ENCODE measurements around the gene PRDM16. TPM values are rescaled to one million over a fixed set of nuclear protein-coding genes. Genes with fewer than 3 reads are reported as not detected.

The PRDM16 gene
- total RNA-seq, 1 donor from 2014 or later = 84.2 TPM

DNA sequence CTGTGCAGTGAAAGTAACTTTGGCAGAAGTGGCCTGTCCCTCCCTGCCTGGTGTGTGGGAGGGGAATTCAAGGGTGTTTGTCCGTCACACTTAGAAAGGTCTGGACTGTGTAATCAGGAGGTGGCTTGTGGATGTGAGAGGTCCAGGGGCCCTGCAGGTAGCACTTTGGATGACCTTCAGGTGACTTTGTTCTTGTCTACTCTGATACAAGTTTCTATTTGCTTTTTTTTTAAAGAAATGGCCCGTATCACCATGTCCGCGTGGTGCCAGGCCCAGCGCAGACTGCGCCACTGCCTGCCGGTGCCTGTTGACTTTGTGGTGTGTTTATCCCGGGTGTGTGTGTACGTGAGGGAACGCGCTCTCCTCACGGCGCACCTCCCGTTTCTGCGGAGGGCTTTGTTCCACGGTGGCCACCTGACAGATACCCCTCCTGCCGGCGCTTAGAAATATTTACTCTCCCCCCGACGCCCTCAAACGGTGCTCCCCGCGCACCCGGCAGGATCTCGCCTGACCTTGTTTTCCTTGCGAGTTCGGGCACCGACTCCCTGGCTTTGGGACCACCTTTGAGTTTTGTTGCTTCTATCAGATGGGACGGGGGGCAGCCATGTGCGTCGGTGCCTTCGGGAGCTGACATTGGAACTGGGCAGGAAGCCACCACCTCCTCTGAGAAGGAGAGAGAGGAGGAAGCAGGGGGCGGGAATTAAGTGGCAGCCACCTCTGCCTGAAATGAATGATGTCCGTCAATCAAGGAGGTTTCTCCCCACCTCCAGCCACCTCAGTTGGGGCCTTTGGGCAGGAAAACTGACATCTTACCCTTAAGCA, 119.4 kb downstream of the PRDM16 start:
- peak in 1 of 2 donors; percentile 86 for DNase-seq (ENCODE audit: low spot score in 2 of 2)
- Histone ChIP-seq H3K36me3 (no peaks in the 10 kb centered on the region), H3K4me1 (peaks cover 35 to 89% of the 10 kb centered on the region in 2 donors), H3K4me3 (peak overlapping the region; percentile 1 to 56), H3K27me3 (no peaks in the 10 kb centered on the region), H3K9me3 (no peaks in the 10 kb centered on the region), H3K27ac (peak overlapping the region; percentile 99)
- TF ChIP-seq, protein P1, sequence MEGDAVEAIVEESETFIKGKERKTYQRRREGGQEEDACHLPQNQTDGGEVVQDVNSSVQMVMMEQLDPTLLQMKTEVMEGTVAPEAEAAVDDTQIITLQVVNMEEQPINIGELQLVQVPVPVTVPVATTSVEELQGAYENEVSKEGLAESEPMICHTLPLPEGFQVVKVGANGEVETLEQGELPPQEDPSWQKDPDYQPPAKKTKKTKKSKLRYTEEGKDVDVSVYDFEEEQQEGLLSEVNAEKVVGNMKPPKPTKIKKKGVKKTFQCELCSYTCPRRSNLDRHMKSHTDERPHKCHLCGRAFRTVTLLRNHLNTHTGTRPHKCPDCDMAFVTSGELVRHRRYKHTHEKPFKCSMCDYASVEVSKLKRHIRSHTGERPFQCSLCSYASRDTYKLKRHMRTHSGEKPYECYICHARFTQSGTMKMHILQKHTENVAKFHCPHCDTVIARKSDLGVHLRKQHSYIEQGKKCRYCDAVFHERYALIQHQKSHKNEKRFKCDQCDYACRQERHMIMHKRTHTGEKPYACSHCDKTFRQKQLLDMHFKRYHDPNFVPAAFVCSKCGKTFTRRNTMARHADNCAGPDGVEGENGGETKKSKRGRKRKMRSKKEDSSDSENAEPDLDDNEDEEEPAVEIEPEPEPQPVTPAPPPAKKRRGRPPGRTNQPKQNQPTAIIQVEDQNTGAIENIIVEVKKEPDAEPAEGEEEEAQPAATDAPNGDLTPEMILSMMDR (IDR thresholded peaks at IDR 0.05) = no peak
- intact Hi-C loops (cut with DNase I) = loop anchor here (1.0 to 5.0 kb wide), 2 partner anchors 125 to 179 kb away; no protein-coding TSS in a partner anchor

DNA sequence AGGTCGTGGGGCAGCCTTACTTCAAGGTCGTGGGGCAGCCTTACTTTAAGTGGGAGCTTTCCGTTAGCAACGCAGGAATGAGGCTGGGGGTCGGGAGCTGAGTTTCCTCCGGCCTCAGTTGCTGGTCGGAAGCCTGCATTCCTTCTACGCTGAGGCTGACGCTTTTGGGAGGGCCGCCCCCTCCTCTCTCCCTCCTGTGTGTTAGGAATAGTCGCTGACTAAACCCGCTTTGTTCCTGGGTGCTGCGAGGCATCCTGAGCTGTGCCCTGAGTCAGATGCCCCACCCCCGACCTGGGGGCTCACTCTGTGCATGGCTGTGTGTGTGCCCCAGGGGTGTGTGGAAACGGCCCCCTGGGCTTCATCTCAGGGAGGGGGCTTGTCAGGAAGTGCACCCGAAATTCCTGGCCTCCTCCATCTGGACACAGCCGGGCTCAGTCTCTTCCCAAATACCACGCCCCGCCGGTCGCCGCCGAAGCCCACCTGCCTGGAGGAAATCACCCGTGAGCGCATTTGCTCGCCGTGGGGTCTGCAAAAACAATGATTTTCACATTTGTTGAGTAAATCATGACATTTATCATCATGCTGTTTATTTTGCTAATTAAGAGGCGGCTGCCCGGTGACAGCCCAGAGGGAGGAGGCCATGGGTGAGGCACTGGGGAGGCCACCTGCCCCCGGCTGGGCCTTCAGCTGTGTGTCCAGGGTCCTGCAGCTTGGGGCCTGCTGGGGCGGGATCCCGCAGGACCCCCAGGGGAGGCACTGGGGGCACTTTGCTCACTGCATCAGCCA, 121.4 kb downstream of the PRDM16 start:
- TF ChIP-seq, protein P1 (IDR thresholded peaks at IDR 0.05) = no peak
- Histone ChIP-seq H3K9me3 (no peaks in the 10 kb centered on the region), H3K4me3 (no peak overlapping the region), H3K36me3 (no peaks in the 10 kb centered on the region), H3K27ac (peak overlapping the region; percentile 99), H3K27me3 (no peaks in the 10 kb centered on the region), H3K4me1 (peaks cover 45 to 88% of the 10 kb centered on the region in 2 donors)
- intact Hi-C loops (cut with DNase I) = loop anchor here (5.0 kb wide), 1 partner anchor 162 kb away; no protein-coding TSS in a partner anchor
- no peak for DNase-seq (ENCODE audit: low spot score in 2 of 2)

DNA sequence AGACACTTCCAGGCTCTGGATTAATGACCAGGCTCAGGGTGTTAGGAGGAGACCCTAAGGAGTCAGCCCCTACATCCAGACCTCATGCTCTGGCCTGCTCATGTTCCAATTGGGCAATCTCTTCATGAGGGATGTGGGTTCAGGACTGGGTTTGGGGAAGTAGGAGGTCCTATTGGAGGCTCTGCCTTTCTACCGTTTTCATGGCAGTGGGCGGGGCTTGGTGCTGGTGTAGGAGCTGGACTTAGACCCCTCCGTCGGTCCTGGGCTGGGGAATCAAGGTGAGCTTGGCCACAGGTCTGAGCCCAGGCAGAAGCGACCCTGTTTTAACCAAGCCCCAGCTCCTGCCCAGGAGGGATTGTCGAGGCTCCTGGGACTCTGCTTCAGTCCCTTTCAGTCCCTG, 123.4 kb downstream of the PRDM16 start:
- TF ChIP-seq, protein P1 (IDR thresholded peaks at IDR 0.05) = no peak
- Histone ChIP-seq H3K27ac (peak overlapping the region; percentile 99), H3K27me3 (no peaks in the 10 kb centered on the region), H3K36me3 (no peaks in the 10 kb centered on the region), H3K9me3 (no peaks in the 10 kb centered on the region), H3K4me3 (no peak overlapping the region), H3K4me1 (peaks cover 49 to 91% of the 10 kb centered on the region in 2 donors)
- DNase-seq (ENCODE audit: low spot score in 2 of 2) = no peak
- intact Hi-C loops (cut with DNase I) = loop anchor here (5.0 kb wide), 1 partner anchor 160 kb away; no protein-coding TSS in a partner anchor

DNA sequence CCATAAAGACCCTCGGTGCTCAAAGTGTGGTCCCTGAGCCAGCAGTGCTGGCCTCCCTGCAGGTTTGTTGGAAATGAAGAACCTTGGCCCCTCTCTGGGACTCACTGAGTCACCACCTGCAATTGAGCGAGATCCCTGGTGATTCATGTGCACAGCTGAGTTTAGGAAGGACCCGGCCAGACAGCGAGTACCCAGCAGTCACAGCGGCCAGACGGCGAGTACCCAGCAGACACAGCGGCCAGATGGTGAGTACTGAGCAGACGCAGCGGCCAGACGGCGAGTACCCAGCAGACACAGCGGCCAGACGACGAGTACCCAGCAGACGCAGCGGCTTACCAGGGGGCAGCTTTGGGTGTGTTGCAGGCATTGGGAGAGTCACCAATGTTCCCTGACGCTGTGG, 123.8 kb downstream of the PRDM16 start:
- peak overlapping the region; percentile 99 for H3K27ac ChIP-seq
- no peaks in the 10 kb centered on the region for H3K36me3 ChIP-seq
- no peak overlapping the region for H3K4me3 ChIP-seq
- H3K4me1 ChIP-seq = peaks cover 44 to 91% of the 10 kb centered on the region in 2 donors
- H3K27me3 ChIP-seq = no peaks in the 10 kb centered on the region
- TF ChIP-seq, protein P1 (IDR thresholded peaks at IDR 0.05) = no peak
- no peaks in the 10 kb centered on the region for H3K9me3 ChIP-seq
- intact Hi-C loops (cut with DNase I) = loop anchor here (5.0 kb wide), 1 partner anchor 159 kb away; no protein-coding TSS in a partner anchor
- peak; percentile 55 to 92 for DNase-seq (ENCODE audit: low spot score in 2 of 2)

DNA sequence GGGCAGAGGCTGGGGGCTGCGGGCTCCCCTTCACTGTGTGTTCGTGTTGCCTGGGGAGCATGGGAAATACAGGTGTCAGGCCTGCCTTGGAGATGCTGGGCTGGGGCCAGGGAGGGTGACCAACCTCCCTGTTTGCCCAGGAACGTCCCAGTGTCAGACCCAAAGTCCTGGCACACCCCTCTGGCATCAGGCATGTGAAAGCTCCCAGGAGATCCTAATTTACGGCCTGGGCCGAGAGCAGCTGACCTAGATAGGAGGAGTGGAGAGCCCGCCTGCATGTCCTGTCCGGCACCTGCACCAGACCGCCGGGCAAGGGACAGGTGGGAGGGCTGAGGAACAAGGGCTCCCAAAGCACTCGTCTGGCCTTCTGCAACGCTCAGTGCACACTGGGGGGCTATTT, 124.8 kb downstream of the PRDM16 start:
- Histone ChIP-seq H3K27me3 (no peaks in the 10 kb centered on the region), H3K4me3 (no peak overlapping the region), H3K27ac (peak overlapping the region; percentile 99), H3K9me3 (no peaks in the 10 kb centered on the region), H3K4me1 (peaks cover 51 to 93% of the 10 kb centered on the region in 2 donors), H3K36me3 (no peaks in the 10 kb centered on the region)
- TF ChIP-seq, protein P1 (IDR thresholded peaks at IDR 0.05) = no peak
- no peak for DNase-seq (ENCODE audit: low spot score in 2 of 2)
- intact Hi-C loops (cut with DNase I) = loop anchor here (2.0 to 5.0 kb wide), 2 partner anchors 121 to 158 kb away; no protein-coding TSS in a partner anchor

Data from ascending aorta (tissue), 2 donors.